Inflammatory macrophage treated with lipopolysaccharide for 4 hours (primary cell): Measurements from ENCODE around the gene DOCK1.

ENCODE experiments used
- DNase-seq: peaks from one replicate; pipeline ENCODE4 v3.0.0-alpha.2; 2020

DOCK1 gene

DNA sequence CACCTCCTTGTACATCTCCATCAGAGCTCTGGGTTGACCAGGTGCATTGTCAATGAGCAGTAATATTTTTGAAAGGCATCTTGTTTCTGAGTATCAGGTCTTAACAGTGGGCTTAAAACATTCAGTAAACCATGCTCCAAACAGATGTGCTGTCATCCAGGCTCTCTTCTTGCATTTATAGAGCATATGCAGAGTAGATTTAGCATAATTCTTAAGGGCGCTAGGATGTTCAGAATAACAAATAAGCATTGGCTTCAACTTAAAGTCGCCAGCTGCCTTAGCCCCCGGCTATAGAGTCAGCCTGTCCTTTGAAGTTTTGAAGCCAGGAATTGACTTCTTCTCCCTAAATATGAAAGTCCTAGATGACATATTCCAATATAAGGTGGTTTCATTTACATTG is 421.7 kb downstream of the DOCK1 start:
- no peak for DNase-seq

DNA sequence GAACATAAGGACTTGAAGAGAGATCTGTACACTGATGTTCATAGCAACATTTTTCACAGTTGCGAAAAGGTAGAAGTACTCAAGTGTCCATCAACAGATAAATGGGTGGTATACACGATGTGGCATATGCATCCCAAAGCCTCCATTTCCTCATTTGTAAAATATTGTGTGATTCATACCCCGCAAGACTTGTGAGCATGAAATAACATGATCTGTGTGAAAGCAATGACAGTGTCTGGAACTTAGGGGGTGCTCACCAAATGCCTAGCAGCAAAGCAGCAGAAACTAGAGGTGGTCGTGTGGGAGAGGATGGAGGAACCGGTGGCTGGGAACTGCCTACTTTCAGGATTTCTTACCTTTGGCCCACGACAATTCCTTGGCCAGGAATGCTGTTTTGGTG is 426.5 kb downstream of the DOCK1 start:
- no peak for DNase-seq

DNA sequence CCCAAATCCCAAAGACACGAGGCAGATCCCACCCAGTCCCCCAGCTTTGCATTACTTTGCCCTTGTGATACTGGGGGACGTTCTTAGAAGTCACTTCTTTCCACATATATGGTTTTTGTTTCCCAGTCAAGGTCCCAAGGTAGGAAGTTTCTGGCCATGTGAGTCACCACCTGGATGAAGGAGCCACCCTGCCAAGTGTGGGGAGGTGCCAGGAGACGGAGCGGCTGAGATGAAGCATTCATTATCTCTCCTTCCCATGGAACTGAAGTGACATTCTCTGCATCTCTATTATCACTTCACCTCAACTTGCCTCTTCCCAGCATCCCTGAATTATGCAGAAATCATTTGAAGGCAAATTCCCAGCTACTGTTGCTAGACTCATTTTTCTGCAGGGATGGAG is 427.4 kb downstream of the DOCK1 start:
- DNase-seq = no peak

- DNase-seq = no peak
Measured at GRCh38 chr10:127337801-127338200, 432.6 kb downstream of the DOCK1 start.

DNA sequence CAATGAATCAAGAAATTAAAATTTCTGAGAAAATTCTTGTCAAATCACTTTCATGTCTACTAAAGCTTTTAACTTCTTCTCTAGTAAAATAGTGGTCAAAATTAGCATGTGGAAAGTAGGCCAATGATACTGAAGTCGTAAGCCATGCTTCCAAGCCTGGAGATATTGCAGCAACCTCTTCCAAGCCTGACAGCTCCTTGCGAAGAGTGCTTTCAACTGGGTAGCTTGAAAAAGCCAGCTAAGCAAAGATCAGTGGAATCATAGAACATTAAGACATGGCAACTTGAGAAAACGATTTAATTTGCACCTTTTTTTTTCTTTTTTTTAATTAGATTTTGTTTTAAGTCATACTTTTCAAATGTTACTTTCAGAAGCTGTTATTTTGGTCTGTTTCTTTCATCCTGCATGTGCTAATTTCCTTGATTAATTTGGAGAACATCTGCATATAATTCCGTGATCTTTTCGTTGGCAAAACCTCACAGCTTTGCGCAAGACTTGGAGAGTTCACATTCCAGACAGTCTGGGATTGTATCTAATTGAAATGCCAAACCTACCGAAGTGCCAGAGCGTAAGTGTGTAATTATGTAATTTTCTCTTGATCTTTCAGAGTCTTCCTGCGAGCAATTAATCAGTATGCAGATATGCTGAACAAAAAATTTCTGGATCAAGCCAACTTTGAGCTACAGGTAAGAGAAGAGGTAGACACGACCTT is 433.3 kb downstream of the DOCK1 start:
- no peak for DNase-seq

DNA sequence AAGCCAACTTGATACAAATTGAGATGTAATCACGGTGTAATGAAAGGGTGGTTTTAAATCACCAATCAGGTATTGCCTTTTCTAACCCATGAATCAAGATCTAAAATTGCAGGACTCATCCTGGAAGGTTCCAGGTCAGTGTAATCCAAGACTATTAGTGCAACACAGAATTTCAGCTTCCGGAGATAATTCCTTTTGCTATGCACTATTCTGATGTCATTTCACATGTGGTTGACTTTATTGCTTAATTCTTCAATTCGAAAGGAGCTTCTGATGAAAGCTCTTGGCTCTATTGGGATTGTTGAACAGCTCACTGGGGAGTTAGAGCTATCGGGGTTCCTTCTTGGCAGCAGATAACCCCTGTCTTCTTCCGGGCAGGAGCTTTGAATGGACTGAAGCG is 438.6 kb downstream of the DOCK1 start:
- DNase-seq = no peak

- DNase-seq = no peak
Measured at GRCh38 chr10:127344346-127344745, 439.1 kb downstream of the DOCK1 start.

GRCh38 chr10:127345231-127345965 is 440.2 kb downstream of the DOCK1 start:
- no peak for DNase-seq

- DNase-seq = no peak
Measured at GRCh38 chr10:127346604-127347003, 441.4 kb downstream of the DOCK1 start.

DNA sequence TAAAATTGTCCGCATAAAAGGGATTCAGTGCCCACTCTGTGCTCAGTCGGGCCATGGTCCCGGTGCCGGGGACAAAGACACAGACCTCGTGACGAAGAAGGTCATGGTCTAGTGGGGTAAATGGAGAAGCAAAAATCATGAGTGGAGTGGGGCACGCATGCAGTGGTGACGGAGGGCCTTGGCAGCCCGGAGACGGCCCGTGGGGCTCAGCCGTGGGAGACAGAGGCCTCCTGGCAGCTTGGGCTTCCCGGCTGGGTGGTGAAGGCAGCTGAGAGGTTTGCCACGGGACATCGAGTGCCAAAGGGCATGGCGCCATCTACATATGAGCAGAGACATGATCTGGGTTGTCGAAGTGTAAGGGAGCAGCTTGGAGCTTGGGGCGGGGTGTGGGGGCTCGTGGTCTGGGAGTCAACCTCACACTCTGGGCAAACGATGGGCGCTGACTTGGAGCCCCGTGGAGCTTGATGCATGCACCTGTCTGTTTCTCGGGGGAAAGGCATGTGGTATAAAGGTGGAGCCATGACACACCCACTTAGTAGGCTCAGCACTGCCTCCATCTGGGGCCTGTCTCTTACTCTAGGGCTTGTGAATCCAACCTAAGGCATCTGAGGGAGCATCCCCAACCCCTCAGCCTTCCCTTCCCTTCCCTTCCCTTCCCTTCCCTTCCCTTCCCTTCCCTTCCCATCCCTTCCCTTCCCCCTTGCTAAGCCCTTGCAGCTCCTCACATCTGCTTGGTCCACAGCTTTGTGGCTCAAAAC is 442.2 kb downstream of the DOCK1 start:
- no peak for DNase-seq

- no peak for DNase-seq
Measured at GRCh38 chr10:127349737-127350136, 444.5 kb downstream of the DOCK1 start.

GRCh38 chr10:127351542-127351941 is 446.3 kb downstream of the DOCK1 start:
- DNase-seq = no peak

DNA sequence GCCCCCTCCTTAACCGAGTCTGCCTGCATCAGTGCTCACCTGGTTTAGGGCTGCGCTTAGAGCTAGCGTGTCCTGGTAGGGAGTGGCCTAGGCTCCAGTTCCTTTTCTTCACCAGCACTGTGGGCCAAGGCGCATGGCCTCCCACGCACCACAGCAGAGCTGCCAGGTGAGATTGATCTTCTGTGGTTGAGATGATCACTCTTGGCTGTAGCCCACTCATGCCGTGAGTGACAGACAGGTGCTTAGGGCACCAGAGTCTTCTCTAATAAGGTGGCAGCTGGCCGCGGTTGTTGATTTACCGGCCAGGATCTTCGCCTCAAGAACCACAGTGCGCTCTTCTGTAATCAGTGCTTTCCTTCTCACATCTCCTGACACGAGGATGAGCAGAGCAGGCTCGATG is 448.3 kb downstream of the DOCK1 start:
- no peak for DNase-seq

- no peak for DNase-seq
Measured at GRCh38 chr10:127354255-127354654, 449.0 kb downstream of the DOCK1 start.

DNA sequence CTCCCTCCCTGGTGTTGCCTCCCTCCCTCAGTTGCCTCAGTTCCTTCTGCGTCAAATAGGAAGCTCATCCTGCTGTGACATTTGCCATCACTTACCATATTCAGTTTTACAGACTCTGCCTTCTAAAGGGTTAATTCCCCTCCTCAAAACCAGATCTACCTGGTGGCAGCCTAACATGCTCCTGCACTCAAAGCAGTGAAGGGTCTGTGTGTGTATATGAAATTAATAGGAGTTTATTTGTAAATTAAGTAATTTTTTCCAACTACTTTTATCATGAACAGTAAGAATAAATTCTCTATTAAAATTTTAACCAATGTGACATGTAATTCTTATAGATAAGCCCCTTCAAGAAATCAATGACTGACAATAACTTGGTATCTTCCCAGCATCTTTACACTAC is 449.8 kb downstream of the DOCK1 start:
- DNase-seq = no peak

DNA sequence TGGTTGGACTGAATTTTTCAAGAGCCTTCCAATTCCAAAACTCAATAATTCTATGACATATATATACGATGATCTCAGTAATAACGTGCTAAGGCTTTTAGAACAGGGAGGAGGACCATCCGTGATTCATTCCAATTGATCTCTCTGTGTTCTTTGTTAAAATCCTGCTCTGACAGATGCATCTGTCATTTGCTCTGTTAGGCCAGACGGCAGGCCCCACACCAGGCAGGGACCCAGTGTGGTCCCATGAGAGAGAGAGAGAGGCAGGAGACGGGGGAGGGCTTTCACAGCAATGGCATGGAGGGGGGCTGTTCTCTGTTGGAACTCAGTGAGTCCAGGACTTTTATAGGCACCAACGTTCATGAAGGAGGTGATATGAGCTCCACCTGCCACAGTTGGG is 451.1 kb downstream of the DOCK1 start:
- no peak for DNase-seq

- no peak for DNase-seq
Measured at GRCh38 chr10:127357265-127357664, 452.0 kb downstream of the DOCK1 start.

DNA sequence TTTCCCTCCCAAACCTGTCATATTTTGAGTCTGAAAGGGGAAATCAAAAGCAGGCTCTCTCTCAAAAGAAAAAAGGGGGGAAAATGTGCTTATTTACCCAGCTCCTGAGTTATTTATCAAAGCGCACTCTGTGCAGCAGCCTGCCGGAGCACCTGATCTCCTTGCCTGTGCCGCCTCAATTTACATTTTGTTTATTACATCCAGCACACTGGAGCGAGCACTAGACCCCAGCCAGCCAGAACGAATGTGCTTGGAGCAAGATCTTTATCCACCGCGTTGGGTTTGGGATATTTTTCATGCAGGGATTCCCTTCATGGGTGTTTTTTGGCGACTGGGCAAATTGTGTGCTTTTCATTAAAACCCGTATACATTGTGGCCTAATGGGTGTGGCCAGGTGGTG is 453.1 kb downstream of the DOCK1 start:
- DNase-seq = no peak

DNA sequence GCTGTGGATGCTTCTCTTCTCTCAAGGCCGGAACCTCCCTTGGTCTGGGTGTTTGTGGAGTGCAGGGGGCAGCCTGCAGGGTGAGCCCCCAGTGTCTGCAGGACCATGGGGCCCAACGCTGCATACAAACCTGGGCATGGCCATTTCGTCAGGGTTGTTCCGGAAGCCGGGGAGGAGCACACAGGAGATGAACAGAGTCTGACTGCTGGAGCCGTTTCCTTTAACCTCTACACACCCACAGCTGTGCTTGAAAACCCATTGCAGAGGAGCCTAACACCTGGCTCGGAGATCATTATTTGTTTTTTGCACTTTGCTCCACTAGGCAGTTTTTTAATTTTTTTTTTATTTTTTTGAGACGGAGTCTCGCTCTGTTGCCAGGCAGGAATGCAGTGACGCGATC is 458.8 kb downstream of the DOCK1 start:
- no peak for DNase-seq

GRCh38 chr10:127368101-127368500 is 462.9 kb downstream of the DOCK1 start:
- no peak for DNase-seq

GRCh38 chr10:127368929-127369328 is 463.7 kb downstream of the DOCK1 start:
- no peak for DNase-seq

DNA sequence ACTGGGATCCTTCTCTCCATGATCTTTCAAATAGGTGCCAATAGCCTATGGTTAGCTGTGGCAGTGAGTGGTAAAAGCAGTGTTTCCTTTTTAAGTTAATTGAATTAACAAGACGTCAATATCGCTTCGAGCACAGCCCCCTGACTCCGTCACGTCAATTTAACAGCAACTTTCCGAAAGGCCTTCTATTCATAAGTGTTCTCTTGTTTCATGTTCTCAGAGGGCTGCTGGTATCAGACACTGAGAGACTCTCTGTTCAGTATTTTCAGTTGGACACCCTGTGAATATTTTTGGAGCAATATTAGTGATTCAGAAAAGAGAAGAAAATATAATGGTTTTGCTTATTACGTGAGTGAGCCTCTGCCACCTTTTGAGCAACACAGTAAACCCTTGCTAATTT is 465.4 kb downstream of the DOCK1 start:
- no peak for DNase-seq

DNA sequence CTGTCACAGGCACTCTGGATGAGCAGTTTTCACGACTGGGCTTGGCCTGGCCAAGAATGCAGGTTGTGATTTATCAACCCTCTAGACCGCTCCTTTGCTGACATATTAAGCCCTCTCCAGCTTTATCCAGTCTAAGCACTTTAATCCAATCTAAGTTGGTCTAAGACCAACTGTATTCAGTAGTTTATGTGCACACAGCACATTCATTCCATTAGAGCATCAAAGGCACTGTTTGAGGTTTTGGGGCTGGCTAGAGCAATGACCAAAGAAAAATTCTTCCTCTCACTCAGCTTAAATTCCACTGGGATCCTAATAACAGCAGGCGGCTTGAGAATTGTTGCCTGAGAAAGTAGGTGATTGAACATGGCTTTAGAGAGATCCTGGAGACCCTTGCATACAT is 467.1 kb downstream of the DOCK1 start:
- no peak for DNase-seq

- DNase-seq = no peak
Measured at GRCh38 chr10:127374074-127374680, 468.9 kb downstream of the DOCK1 start.
